SKM-1 treated with dmso at 0.1 percent for 144 hours (cell line): Measurements from ENCODE around the gene SLIT1.

Experiments used
- DNase-seq: peaks from one replicate; lab custom pipeline; 2025; ENCODE audit not compliant: unreplicated experiment; lab: John Stamatoyannopoulos, UW

Gene SLIT1

GRCh38 chr10:97117372-97117771 lies 68.4 kb downstream of the SLIT1 start:
- no peak for DNase-seq

- no peak for DNase-seq
These were observed 69.1 kb downstream of the SLIT1 start for GRCh38 chr10:97116462-97117162.

- no peak for DNase-seq
These were observed 69.9 kb downstream of the SLIT1 start for GRCh38 chr10:97115846-97116245.

GRCh38 chr10:97111615-97112014 lies 74.1 kb downstream of the SLIT1 start:
- no peak for DNase-seq

- no peak for DNase-seq
These were observed 76.2 kb downstream of the SLIT1 start for GRCh38 chr10:97109547-97109946.

GRCh38 chr10:97107551-97107950 lies 78.2 kb downstream of the SLIT1 start:
- no peak for DNase-seq

- no peak for DNase-seq
These were observed 79.6 kb downstream of the SLIT1 start for GRCh38 chr10:97106207-97106606.

- no peak for DNase-seq
These were observed 80.5 kb downstream of the SLIT1 start for GRCh38 chr10:97105303-97105702.

GRCh38 chr10:97103316-97104080 lies 82.3 kb downstream of the SLIT1 start:
- DNase-seq = no peak

GRCh38 chr10:97102441-97102840 lies 83.3 kb downstream of the SLIT1 start:
- DNase-seq = no peak

- no peak for DNase-seq
These were observed 84.4 kb downstream of the SLIT1 start for GRCh38 chr10:97101166-97101940.

- DNase-seq = no peak
These were observed 85.1 kb downstream of the SLIT1 start for GRCh38 chr10:97100657-97101056.

- DNase-seq = no peak
These were observed 85.9 kb downstream of the SLIT1 start for GRCh38 chr10:97099868-97100267.

GRCh38 chr10:97099089-97099488 lies 86.7 kb downstream of the SLIT1 start:
- DNase-seq = no peak

GRCh38 chr10:97097084-97097433 lies 88.7 kb downstream of the SLIT1 start:
- DNase-seq = no peak

GRCh38 chr10:97096261-97097083 lies 89.3 kb downstream of the SLIT1 start:
- no peak for DNase-seq

- no peak for DNase-seq
These were observed 90.0 kb downstream of the SLIT1 start for GRCh38 chr10:97095701-97096260.

- DNase-seq = no peak
These were observed 95.1 kb downstream of the SLIT1 start for GRCh38 chr10:97090644-97091043.

GRCh38 chr10:97090035-97090434 lies 95.7 kb downstream of the SLIT1 start:
- no peak for DNase-seq

GRCh38 chr10:97089209-97089870 lies 96.4 kb downstream of the SLIT1 start:
- no peak for DNase-seq
